Prostate gland (tissue), 2 donors: Measurements from ENCODE around the gene CCDC188. TPM values are rescaled to one million over a fixed set of nuclear protein-coding genes. Genes with fewer than 3 reads are reported as not detected.

Experiments
- DNase-seq: peaks from one replicate; pipeline ENCODE4 v3.0.0-alpha.2; 2019; ENCODE audit warnings: low spot score
- H3K27ac ChIP-seq, 2 donors: fragments of 200-600 bp; sonication (generic); 2 replicates each; pipeline ENCODE4 v1.5.1; 2017 to 2019
- H3K27me3 ChIP-seq: fragments of 200-600 bp; sonication (generic); replicated peaks from 2 replicates; pipeline ENCODE4 v1.5.1; 2019; ENCODE audit not compliant: insufficient read depth
- H3K36me3 ChIP-seq, 2 donors: fragments of 200-600 bp; sonication (generic); 1 replicate in 1 of 2; 2 replicates in 1 of 2; pipeline versions ENCODE4 v1.5.1 to v1.8.1; 2017 to 2019
- H3K4me1 ChIP-seq: fragments of 200-600 bp; sonication (generic); replicated peaks from 2 replicates; pipeline ENCODE4 v1.5.1; 2019
- H3K4me3 ChIP-seq, 2 donors: fragments of 200-600 bp; sonication (generic); 2 replicates each; pipeline ENCODE4 v1.5.1; 2017 to 2019
- H3K9me3 ChIP-seq: fragments of 200-600 bp; sonication (generic); 2 replicates; pipeline ENCODE4 v1.5.1; 2017
- CTCF ChIP-seq, 4 experiments: fragments of 200-600 bp in 2 of 4; fragments of 450-650 bp in 2 of 4; sonication (generic) in 2 of 4; IDR thresholded peaks; 1 replicate in 3 of 4; 2 replicates in 1 of 4; pipeline ENCODE4 v1.5.1; 2016 to 2019; ENCODE audit warnings: antibody characterized with exemption in 4 of 4, mild to moderate bottlenecking in 2 of 4, moderate library complexity in 2 of 4
- POLR2A ChIP-seq: fragments of 450-650 bp; IDR thresholded peaks from one replicate; pipeline ENCODE4 v1.6.1; 2016; ENCODE audit warnings: antibody characterized with exemption, mild to moderate bottlenecking
- POLR2AphosphoS5 ChIP-seq: sonication (generic); formaldehyde crosslinking; IDR thresholded peaks from one replicate; pipeline ENCODE4 v1.6.1; 2017; ENCODE audit warnings: antibody characterized with exemption
- WGBS: methylation state at CpG from one replicate; pipeline ENCODE4 v1.1.5; 2018; 5-methylcytosine and 5-hydroxymethylcytosine counted together
- intact Hi-C: fragments of 100-400 bp; cut with DNase I; formaldehyde crosslinking; loops from one replicate; pipeline ENCODE4 v1.14.2; 2022
- total RNA-seq, 2 donors: library from RNA; depleted of rRNA; stranded (reverse); fragments of >200 nt; gene quantifications; one replicate each; pipeline ENCODE4 v1.1.0, GENCODE V29; 2016

CCDC188 gene
- total RNA-seq, 2 donors from 2014 or later = 1.2 TPM; not detected in 1

- no peak overlapping the region for H3K27ac ChIP-seq
- no peaks in the 10 kb centered on the region for H3K9me3 ChIP-seq
- H3K36me3 ChIP-seq = no peaks in the 10 kb centered on the region
- no peak for DNase-seq
- intact Hi-C loops = no loop called here
- H3K4me3 ChIP-seq = no peak overlapping the region
- TF ChIP-seq POLR2A (no peak), POLR2AphosphoS5 (no peak), CTCF (IDR thresholded peaks at IDR 0.05) (no peak)
- H3K27me3 ChIP-seq = no peaks in the 10 kb centered on the region
- 88% methylated on average over 12 of the region's 12 CpGs for WGBS
- no peaks in the 10 kb centered on the region for H3K4me1 ChIP-seq
Measured at GRCh38 chr22:20171288-20172140, 20.7 kb upstream of the CCDC188 start.

- Histone ChIP-seq H3K36me3 (no peaks in the 10 kb centered on the region), H3K4me1 (no peaks in the 10 kb centered on the region), H3K4me3 (no peak overlapping the region), H3K27me3 (no peaks in the 10 kb centered on the region), H3K9me3 (no peaks in the 10 kb centered on the region), H3K27ac (no peak overlapping the region)
- WGBS = 89% methylated on average over 13 of the region's 13 CpGs
- TF ChIP-seq CTCF (IDR thresholded peaks at IDR 0.05) (no peak), POLR2A (no peak), POLR2AphosphoS5 (no peak)
- no peak for DNase-seq
- intact Hi-C loops = no loop called here
Measured at GRCh38 chr22:20170170-20170569, 19.3 kb upstream of the CCDC188 start.

- TF ChIP-seq POLR2AphosphoS5 (no peak), POLR2A (no peak), CTCF (IDR thresholded peaks at IDR 0.05) (no peak)
- 74% methylated on average over 9 of the region's 10 CpGs for WGBS
- H3K9me3 ChIP-seq = no peaks in the 10 kb centered on the region
- no peaks in the 10 kb centered on the region for H3K4me1 ChIP-seq
- DNase-seq = no peak
- H3K27ac ChIP-seq = no peak overlapping the region
- H3K27me3 ChIP-seq = no peaks in the 10 kb centered on the region
- H3K36me3 ChIP-seq = no peaks in the 10 kb centered on the region
- H3K4me3 ChIP-seq = no peak overlapping the region
- intact Hi-C loops = no loop called here
Measured at GRCh38 chr22:20169253-20169822, 18.5 kb upstream of the CCDC188 start.

GRCh38 chr22:20167643-20168322 lies 16.9 kb upstream of the CCDC188 start:
- H3K9me3 ChIP-seq = no peaks in the 10 kb centered on the region
- no peaks in the 10 kb centered on the region for H3K36me3 ChIP-seq
- no peak overlapping the region for H3K27ac ChIP-seq
- WGBS = 87% methylated on average over 19 of the region's 19 CpGs
- TF ChIP-seq CTCF (IDR thresholded peaks at IDR 0.05) (no peak), POLR2AphosphoS5 (no peak), POLR2A (no peak)
- intact Hi-C loops = no loop called here
- no peaks in the 10 kb centered on the region for H3K27me3 ChIP-seq
- no peak for DNase-seq
- no peak overlapping the region for H3K4me3 ChIP-seq
- no peaks in the 10 kb centered on the region for H3K4me1 ChIP-seq
